ENCODE measurements around the gene LIPT1.
A peak's percentile ranks its signal among the peaks of the same experiment; 100 is the strongest.
"Not testable (repeated sequence)": the region's sequence is repeated elsewhere in the genome, so short reads cannot be mapped to it uniquely, and the experiment has no call there.

The LIPT1 gene

DNA sequence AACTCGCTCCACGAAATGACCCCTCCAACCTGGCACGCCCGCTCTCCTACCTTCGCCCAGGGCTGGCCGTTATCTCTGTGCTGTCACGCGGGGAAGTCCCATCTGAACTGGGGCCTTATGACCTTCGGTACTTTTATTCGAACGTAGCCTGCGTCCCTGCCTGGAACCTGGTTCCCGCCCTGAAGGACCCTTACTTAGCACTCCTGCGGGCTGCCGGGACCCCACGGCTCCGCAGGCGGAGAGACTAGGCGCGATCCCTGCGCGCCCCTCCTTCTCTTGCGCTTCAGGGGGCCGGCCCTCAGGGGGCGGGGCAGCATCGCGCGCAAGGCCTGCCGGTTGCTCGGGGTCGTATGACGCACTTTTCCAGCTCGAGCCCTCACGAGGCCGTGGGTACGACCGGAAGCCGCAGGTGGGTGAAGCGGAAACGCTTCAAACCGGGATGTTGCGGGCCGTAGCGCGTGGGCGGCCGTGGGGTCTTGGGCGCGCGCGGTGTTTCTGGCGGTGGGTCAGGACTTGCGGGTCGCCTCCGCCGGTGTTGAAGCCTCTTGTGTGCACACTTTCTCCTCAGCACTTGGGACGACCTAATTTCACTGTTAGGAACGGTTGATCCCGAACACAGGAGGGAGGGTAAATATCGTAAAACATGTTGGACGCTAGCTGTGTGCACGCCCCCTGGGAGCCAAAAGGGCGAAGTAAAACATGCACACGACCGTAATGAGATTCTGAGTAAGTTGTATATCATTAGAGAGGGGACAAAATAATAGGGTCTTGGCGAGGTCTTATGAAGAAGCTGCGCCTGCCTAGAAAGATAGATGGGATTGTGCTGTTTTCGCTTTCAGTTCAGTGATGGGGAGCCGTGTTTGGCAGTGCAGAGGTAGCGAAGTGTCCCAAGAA is at the start of gene LIPT1, which contains the start of gene TSGA10:
LIPT1 (plus strand) TSS at position 325 of the 894 bp plus-strand sequence. CDS start 6,991 bp downstream, outside the sequence.
TSGA10 (minus strand) TSS at position 300 of the 894 bp plus-strand sequence. CDS start 45,503 bp downstream, outside the sequence.
- DNase-seq (ENCODE audit: low read depth, low spot score), result peak; percentile 65

- no peak for DNase-seq (ENCODE audit: low read depth, low spot score)
These were observed 47.9 kb upstream of the LIPT1 start for GRCh38 chr2:99106913-99107312.

- DNase-seq (ENCODE audit: low read depth, low spot score), result no peak
These were observed 43.5 kb upstream of the LIPT1 start for GRCh38 chr2:99111236-99111635.

DNA sequence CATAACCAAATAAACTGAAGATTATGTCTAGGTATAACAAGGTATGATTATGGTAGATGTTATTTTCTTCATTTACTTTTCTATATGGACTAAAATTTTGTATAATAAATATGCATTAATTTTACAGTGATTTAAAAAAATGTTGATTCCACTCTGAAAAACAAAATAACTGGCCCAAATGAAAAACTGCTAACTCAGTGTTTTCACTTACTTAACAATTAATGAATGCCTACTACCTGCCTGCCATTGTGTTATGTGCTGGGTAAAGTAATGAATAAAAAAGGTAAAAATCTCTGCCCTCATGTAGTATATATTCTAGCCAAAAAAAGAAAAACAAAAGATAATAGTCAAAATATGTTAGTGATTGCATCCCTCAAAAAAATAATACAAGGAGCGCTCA is 42.8 kb upstream of the LIPT1 start:
- DNase-seq (ENCODE audit: low read depth, low spot score), result no peak

GRCh38 chr2:99112617-99113016 is 42.1 kb upstream of the LIPT1 start:
- no peak for DNase-seq (ENCODE audit: low read depth, low spot score)

GRCh38 chr2:99127981-99128380 is 26.8 kb upstream of the LIPT1 start:
- no peak for DNase-seq (ENCODE audit: low read depth, low spot score)

DNA sequence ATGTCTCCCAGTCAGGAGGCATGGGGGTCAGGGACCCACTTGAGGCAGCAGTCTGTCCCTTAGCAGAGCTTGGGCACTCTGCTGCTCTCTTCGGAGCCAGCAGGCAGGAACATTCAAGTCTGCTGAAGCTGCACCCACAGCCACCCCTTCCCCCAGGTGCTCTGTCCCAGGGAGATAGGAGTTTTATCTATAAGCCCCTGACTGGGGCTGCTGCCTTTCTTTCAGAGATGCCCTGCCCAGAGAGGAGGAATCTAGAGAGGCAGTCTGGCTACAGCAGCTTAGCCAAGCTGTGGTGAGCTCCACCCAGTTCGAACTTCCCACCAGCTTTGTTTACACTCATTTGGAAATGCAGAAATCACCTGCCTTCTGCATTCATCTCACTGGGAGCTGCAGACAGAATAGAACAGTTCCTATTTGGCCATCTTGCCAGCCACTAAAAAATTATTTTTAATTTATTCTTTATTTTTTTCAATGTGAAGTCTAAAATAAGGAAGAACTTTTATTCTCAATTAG is 19.7 kb upstream of the LIPT1 start:
- DNase-seq (ENCODE audit: low read depth, low spot score), result not testable (repeated sequence)

GRCh38 chr2:99139003-99139402 is 15.8 kb upstream of the LIPT1 start:
- no peak for DNase-seq (ENCODE audit: low read depth, low spot score)

- no peak for DNase-seq (ENCODE audit: low read depth, low spot score)
These were observed 14.5 kb upstream of the LIPT1 start for GRCh38 chr2:99140056-99140859.

GRCh38 chr2:99140860-99141109 is 14.0 kb upstream of the LIPT1 start:
- no peak for DNase-seq (ENCODE audit: low read depth, low spot score)

- DNase-seq (ENCODE audit: low read depth, low spot score), result no peak
These were observed 13.4 kb upstream of the LIPT1 start, which contains the start of gene C2orf15 for GRCh38 chr2:99141110-99142108. C2orf15 (plus strand) TSS chr2:99141707; CDS start chr2:99150559, 8,852 bp downstream.

- no peak for DNase-seq (ENCODE audit: low read depth, low spot score)
These were observed 4.1 kb upstream of the LIPT1 start for GRCh38 chr2:99150706-99151105.

GRCh38 chr2:99152199-99152895 is 2.4 kb upstream of the LIPT1 start:
- DNase-seq (ENCODE audit: low read depth, low spot score), result no peak

DNA sequence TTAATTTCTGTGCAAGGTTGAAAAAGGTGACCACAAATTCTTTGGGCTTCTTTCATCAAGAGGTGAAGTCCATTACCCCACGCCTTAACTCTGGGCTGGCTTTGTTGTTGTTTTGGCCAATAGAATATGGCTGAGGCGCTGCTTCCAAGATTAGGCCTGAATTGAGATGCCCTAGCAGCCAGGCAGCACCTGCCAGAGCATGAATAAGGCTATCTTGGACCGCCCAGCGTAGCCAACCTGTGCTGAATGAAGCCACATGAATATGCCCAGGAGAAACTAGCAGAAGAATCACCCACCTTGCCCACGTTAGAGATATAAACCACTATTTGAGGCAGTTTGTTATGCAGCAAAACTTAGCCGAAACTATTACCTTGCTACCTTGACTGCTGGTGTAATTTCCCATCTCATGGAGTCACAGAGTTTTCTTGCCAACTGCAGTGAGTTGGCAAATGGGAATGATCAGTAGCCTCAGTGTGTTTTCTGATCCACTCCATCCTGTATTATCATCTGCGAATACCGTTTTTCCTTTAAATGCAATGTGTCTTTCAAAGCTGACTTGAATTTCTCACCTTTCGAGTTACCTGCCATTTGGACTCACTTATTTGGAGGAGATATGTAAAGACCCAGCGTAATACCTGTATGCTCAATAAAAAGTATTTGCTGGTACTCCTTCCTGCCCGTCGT is 704 bp upstream of the LIPT1 start:
- no peak for DNase-seq (ENCODE audit: low read depth, low spot score)

DNA sequence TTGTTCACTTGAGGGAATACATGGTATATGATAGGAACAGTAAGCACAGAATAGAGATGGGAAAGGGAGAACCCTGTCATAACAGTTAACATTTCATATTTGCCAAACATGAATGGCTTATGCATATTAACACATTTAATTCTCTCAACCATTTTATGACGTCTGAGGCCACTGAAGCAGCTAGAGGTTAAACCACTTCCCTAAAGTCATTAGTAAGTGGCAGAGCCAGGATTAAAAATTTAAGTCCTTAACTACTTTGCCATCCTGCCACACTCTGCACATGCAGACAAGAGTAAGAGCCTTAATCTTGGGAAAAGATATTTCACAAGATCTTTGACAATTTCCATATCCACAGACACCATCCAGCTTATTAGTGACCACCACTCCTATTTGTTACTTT is 2.1 kb downstream of the LIPT1 start:
- no peak for DNase-seq (ENCODE audit: low read depth, low spot score)

DNA sequence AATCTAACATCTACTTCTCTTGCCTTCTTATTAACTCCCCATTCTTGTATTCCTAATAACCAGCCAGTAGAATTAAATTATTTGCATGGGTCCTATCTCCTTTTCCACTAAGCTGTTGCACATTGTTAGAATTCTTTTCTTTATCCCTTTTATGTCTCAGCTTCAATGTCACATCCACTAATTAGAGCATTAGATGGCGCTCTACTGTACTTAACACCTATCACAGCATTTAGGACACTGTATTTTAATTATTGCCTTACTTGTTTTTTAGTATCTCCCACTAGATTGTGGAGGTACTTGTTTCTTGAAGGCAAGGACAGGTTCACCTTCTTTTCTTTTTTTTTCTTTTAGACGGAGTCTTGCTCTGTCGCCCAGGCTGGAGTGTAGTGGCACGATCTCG is 3.8 kb downstream of the LIPT1 start:
- no peak for DNase-seq (ENCODE audit: low read depth, low spot score)

- DNase-seq (ENCODE audit: low read depth, low spot score), result no peak
These were observed 4.8 kb downstream of the LIPT1 start for GRCh38 chr2:99159594-99159993.

DNA sequence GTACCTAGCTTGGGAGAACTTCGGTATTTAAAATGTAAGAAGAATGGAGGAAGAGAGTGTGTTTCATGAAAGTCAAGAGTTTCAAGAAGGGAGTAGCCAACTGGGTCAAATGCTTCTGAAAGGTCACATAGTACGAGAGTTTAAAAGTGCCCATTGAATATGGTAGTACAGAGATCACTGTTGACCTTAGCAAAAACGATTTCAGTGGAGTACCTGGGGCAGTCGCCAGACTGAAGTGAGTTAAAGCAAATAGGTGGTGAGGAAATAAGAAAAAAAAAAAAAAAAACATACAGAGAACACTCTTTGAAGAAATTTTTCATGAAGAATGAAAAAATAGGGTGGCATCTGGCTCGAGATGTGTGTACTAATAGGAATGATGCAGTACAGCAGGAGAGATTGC is 11.5 kb downstream of the LIPT1 start:
- no peak for DNase-seq (ENCODE audit: low read depth, low spot score)

GRCh38 chr2:99169534-99169933 is 14.8 kb downstream of the LIPT1 start:
- DNase-seq (ENCODE audit: low read depth, low spot score), result no peak

All from smooth muscle cell of the brain vasculature (primary cell).